Testis (tissue), 3 donors: ENCODE results near the gene PEPD. TPM values are rescaled to one million over a fixed set of nuclear protein-coding genes. Genes with fewer than 3 reads are reported as not detected.

ENCODE experiments used
- DNase-seq: peaks from one replicate; pipeline ENCODE4 v3.0.0-alpha.2; 2019
- H3K27ac ChIP-seq, 2 donors: fragments of 200-600 bp; sonication (generic); one replicate each; pipeline ENCODE4 v1.5.1; 2019
- H3K27me3 ChIP-seq: fragments of 200-600 bp; sonication (generic); one replicate; pipeline ENCODE4 v1.5.1; 2019
- H3K36me3 ChIP-seq: fragments of 200-600 bp; sonication (generic); one replicate; pipeline ENCODE4 v1.5.1; 2017; ENCODE audit warnings: low read depth; ENCODE audit errors: missing control alignments
- H3K4me1 ChIP-seq: fragments of 200-600 bp; sonication (generic); one replicate; pipeline ENCODE4 v1.5.1; 2019
- H3K4me3 ChIP-seq, 2 donors: fragments of 200-600 bp; sonication (generic); one replicate each; pipeline ENCODE4 v1.5.1; 2017 to 2019
- H3K9me3 ChIP-seq: fragments of 200-600 bp; sonication (generic); one replicate; pipeline ENCODE4 v1.5.1; 2017
- POLR2A ChIP-seq: fragments of 450-650 bp; IDR thresholded peaks from one replicate; pipeline ENCODE4 v1.6.1; 2017; ENCODE audit warnings: antibody characterized with exemption, mild to moderate bottlenecking, moderate library complexity
- WGBS, 2 donors: methylation state at CpG; one replicate each; pipeline ENCODE4 v1.1.5; 2018; 5-methylcytosine and 5-hydroxymethylcytosine counted together
- intact Hi-C: fragments of 100-400 bp; cut with DNase I; formaldehyde crosslinking; loops from one replicate; pipeline ENCODE4 v1.15.1; 2023; ENCODE audit warnings: low total_unique reads
- polyA plus RNA-seq: library from polyadenylated mRNA; stranded (reverse); fragments of 350-450 nt; fragmentation: Illumina TruSeq; extraction: RNeasy Lipid Tissue Mini Kit (QIAGEN cat#74804); gene quantifications from one replicate; pipeline ENCODE4 v1.2.3, GENCODE V29; 2014; ENCODE audit warnings: low read depth, low replicate concordance; ENCODE audit not compliant: insufficient read depth
- total RNA-seq, 2 donors: library from RNA; depleted of rRNA; stranded (reverse); fragments of >200 nt; gene quantifications; one replicate each; pipeline ENCODE4 v1.2.3, GENCODE V29; 2016
- TF ChIP-seq, protein P1 (sequence below), 3 experiments: fragments of 450-650 bp in 2 of 3; fragments of 200-600 bp in 1 of 3; sonication (generic) in 1 of 3; IDR thresholded peaks; one replicate each; pipeline ENCODE4 v1.5.1; 2016 to 2019; ENCODE audit warnings: antibody characterized with exemption in 3 of 3, mild to moderate bottlenecking in 2 of 3, moderate library complexity in 1 of 3

The PEPD gene
- total and polyA plus RNA-seq, 3 donors from 2014 or later: 51.1 to 87.9 (median 58.0) TPM

DNA sequence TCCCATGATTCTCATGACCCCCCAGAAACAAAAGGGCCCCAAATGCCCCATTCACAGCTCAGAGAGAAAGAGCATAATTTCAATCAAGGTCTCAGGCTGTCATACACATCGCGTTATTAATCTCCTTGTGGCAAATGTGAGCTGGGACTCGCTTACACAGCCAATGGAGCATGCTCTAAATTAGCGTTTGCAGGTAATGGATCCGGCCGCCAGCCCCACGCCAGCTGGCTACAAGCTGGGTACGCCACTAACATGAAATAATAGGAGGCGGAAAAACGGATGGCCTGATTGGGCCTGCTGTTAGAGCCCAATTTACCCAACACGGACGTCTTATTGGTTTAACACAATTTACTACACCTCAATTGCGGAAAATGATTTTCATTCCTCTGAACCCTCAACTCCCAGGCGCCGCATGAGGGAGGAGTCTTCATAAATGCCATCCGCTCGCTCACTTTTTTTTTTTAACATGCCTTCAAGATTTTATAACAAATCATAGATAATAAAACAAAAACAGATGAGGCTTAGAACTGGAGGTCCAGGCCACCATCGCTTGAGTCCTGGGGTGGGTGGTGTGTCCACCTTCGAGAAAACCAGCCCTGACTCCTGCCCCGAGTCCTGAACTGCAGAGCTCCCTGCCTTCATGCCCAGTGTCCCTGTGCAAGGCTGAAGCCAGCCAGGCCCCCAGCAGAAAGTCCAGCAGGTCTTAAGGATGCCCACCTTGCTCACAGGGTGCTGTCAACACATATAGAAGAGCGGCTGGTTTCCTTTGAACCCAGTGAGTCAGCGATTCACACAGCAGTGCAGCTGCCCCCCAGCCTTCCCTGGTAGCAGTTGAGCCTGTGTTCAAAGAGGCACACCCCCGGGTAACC lies 62.1 kb downstream of the PEPD start:
- no peaks in the 10 kb centered on the region for H3K4me1 ChIP-seq
- no peak overlapping the region for H3K27ac ChIP-seq
- no peaks in the 10 kb centered on the region for H3K27me3 ChIP-seq
- no peak for TF ChIP-seq POLR2A
- TF ChIP-seq, protein P1, sequence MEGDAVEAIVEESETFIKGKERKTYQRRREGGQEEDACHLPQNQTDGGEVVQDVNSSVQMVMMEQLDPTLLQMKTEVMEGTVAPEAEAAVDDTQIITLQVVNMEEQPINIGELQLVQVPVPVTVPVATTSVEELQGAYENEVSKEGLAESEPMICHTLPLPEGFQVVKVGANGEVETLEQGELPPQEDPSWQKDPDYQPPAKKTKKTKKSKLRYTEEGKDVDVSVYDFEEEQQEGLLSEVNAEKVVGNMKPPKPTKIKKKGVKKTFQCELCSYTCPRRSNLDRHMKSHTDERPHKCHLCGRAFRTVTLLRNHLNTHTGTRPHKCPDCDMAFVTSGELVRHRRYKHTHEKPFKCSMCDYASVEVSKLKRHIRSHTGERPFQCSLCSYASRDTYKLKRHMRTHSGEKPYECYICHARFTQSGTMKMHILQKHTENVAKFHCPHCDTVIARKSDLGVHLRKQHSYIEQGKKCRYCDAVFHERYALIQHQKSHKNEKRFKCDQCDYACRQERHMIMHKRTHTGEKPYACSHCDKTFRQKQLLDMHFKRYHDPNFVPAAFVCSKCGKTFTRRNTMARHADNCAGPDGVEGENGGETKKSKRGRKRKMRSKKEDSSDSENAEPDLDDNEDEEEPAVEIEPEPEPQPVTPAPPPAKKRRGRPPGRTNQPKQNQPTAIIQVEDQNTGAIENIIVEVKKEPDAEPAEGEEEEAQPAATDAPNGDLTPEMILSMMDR (IDR thresholded peaks at IDR 0.05): no peak
- intact Hi-C loops: no loop called here
- H3K9me3 ChIP-seq: no peaks in the 10 kb centered on the region
- 88 to 91% methylated on average over 23 of the region's 23 CpGs for WGBS, 2 donors
- no peaks in the 10 kb centered on the region for H3K36me3 ChIP-seq
- DNase-seq: no peak
- H3K4me3 ChIP-seq: no peak overlapping the region

DNA sequence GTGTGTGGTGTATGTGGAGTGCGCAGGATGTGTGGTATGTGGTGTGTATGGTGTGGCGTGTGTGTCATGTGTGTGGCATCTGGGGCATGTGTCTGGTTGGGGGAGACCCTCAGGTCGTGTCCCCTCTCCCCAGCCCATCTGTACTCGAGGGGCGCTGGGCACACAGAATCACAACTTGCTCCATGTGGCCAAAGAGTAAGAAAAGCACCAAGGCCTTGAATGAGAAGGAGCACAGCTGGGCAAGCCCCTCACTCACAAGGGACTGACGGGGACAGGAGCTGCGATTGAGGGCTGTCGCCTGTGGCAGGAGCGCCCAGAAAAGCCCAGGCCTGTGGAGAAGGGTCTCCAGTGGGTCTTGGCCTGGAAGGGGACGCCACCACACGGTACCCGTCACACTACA lies 62.8 kb downstream of the PEPD start:
- DNase-seq: no peak
- no peaks in the 10 kb centered on the region for H3K4me1 ChIP-seq
- no peaks in the 10 kb centered on the region for H3K27me3 ChIP-seq
- intact Hi-C loops: no loop called here
- H3K9me3 ChIP-seq: no peaks in the 10 kb centered on the region
- H3K27ac ChIP-seq: no peak overlapping the region
- H3K36me3 ChIP-seq: no peaks in the 10 kb centered on the region
- 86 to 87% methylated on average over 9 to 12 of the region's 12 CpGs for WGBS, 2 donors
- TF ChIP-seq, protein P1 (IDR thresholded peaks at IDR 0.05): no peak
- no peak for TF ChIP-seq POLR2A
- H3K4me3 ChIP-seq: no peak overlapping the region

DNA sequence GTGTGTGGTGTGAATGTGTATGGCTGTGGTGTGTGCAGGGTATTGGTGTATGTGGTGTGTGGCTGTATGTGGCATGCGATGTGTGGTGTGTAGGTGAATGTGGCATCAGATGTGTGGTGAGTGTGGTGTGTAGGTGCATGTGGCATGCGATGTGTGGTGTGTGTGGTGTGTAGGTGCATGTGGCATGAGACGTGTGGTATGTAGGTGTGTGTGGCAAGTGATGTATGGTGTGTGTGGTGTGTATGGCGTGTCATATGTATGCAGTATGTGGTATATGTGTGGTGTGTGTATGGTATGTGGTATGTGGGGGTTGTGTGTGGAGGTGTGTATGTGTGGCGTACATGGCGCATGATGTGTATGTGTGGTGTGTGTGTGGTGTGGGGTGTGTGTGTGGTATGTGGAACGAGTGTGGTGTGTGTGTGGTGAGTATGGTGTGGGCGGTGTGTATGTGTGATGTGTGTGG lies 63.4 kb downstream of the PEPD start:
- WGBS, 2 donors: 90 to 95% methylated on average over 8 of the region's 8 CpGs
- H3K4me3 ChIP-seq: no peak overlapping the region
- intact Hi-C loops: no loop called here
- no peaks in the 10 kb centered on the region for H3K9me3 ChIP-seq
- TF ChIP-seq POLR2A: no peak
- TF ChIP-seq, protein P1 (IDR thresholded peaks at IDR 0.05): no peak
- no peaks in the 10 kb centered on the region for H3K4me1 ChIP-seq
- no peaks in the 10 kb centered on the region for H3K27me3 ChIP-seq
- DNase-seq: no peak
- H3K27ac ChIP-seq: no peak overlapping the region
- H3K36me3 ChIP-seq: no peaks in the 10 kb centered on the region

DNA sequence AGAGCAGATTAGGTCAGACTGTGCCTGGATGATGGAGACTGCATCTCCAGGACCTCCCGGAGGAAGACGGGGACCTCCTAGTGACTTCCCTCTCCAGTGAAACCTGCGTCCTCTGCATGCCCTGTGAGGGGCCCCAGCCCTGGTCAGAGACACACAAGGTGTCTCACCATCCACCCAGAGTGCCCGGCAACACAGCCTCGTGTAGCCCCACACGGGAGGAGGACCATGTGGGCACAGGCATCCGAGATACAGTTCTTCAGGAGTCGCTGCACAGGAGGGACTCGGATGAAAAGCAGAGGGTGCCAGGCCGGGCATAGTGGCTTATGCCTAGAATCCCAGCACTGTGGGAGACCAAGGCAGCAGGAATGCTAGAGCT lies 64.8 kb downstream of the PEPD start:
- H3K9me3 ChIP-seq: no peaks in the 10 kb centered on the region
- intact Hi-C loops: no loop called here
- no peaks in the 10 kb centered on the region for H3K36me3 ChIP-seq
- no peak for DNase-seq
- TF ChIP-seq POLR2A: no peak
- TF ChIP-seq, protein P1 (IDR thresholded peaks at IDR 0.05): no peak
- WGBS, 2 donors: 82 to 95% methylated on average over 10 of the region's 10 CpGs
- no peaks in the 10 kb centered on the region for H3K27me3 ChIP-seq
- no peak overlapping the region for H3K27ac ChIP-seq
- H3K4me3 ChIP-seq: no peak overlapping the region
- no peaks in the 10 kb centered on the region for H3K4me1 ChIP-seq
